HepG2 (cell line): ENCODE data around the gene ZNF770. TPM values are rescaled to one million over a fixed set of nuclear protein-coding genes. Genes with fewer than 3 reads are reported as not detected.
A peak's percentile ranks its signal among the peaks of the same experiment; 100 is the strongest.

ENCODE experiments used
- FOXA1 ChIP-seq, 2 experiments: fragments of 450-650 bp in 1 of 2; sonication (generic) in 1 of 2; formaldehyde crosslinking in 1 of 2; IDR thresholded peaks; 2 replicates each; pipeline versions ENCODE4 v1.4.0 to v1.6.1; 2016 to 2020; ENCODE audit warnings: missing genetic modification reagents in 1 of 2
- FOXA3 ChIP-seq: IDR thresholded peaks from 2 replicates; pipeline ENCODE4 v1.6.1; 2016; ENCODE audit warnings: missing genetic modification reagents, missing compliant biosample characterization
- GLMP ChIP-seq: sonication (generic); formaldehyde crosslinking; IDR thresholded peaks from 2 replicates; pipeline ENCODE4 v1.9.0; 2021; ENCODE audit warnings: missing genetic modification reagents, mild to moderate bottlenecking, borderline replicate concordance
- HNF4G ChIP-seq, 2 experiments: sonication (generic) in 1 of 2; formaldehyde crosslinking in 1 of 2; IDR thresholded peaks; 2 replicates each; pipeline versions ENCODE4 v1.4.0 to v1.6.1; 2011 to 2020; ENCODE audit warnings: borderline replicate concordance in 2 of 2, low read depth in 2 of 2, mild to moderate bottlenecking in 2 of 2, low read length in 1 of 2, missing genetic modification reagents in 1 of 2, moderate library complexity in 1 of 2
- HOXD1 ChIP-seq: sonication (generic); formaldehyde crosslinking; IDR thresholded peaks from 2 replicates; pipeline ENCODE4 v1.5.0; 2020; ENCODE audit warnings: missing genetic modification reagents
- KAT2B ChIP-seq: fragments of 150-350 bp; IDR thresholded peaks from 2 replicates; pipeline ENCODE4 v1.6.1; 2014; ENCODE audit warnings: low read depth, low read length, borderline replicate concordance
- MEIS1 ChIP-seq: sonication (generic); formaldehyde crosslinking; IDR thresholded peaks from 2 replicates; pipeline ENCODE4 v1.9.0; 2021; ENCODE audit warnings: mild to moderate bottlenecking, missing genetic modification reagents, moderate library complexity, borderline replicate concordance
- MZF1 ChIP-seq: sonication (generic); formaldehyde crosslinking; IDR thresholded peaks from 2 replicates; pipeline ENCODE4 v1.8.1; 2023; ENCODE audit warnings: mild to moderate bottlenecking, missing genetic modification reagents, borderline replicate concordance
- SKIL ChIP-seq: sonication (generic); formaldehyde crosslinking; IDR thresholded peaks from 2 replicates; pipeline ENCODE4 v1.8.0; 2022; ENCODE audit warnings: missing genetic modification reagents, mild to moderate bottlenecking, moderate library complexity, borderline replicate concordance
- ZFYVE20 ChIP-seq: sonication (generic); formaldehyde crosslinking; IDR thresholded peaks from 2 replicates; pipeline ENCODE4 v1.8.0; 2023; ENCODE audit warnings: low read depth, mild to moderate bottlenecking, moderate library complexity, missing genetic modification reagents, borderline replicate concordance
- ZMAT3 ChIP-seq: sonication (generic); formaldehyde crosslinking; conservative IDR thresholded peaks from 2 replicates; pipeline ENCODE4 v1.7.0; 2021; ENCODE audit warnings: missing genetic modification reagents
- ZNF18 ChIP-seq: sonication (generic); formaldehyde crosslinking; IDR thresholded peaks from 2 replicates; pipeline ENCODE4 v1.8.0; 2022; ENCODE audit warnings: mild to moderate bottlenecking, missing genetic modification reagents; ENCODE audit not compliant: insufficient replicate concordance
- ZNF264 ChIP-seq: sonication (generic); formaldehyde crosslinking; IDR thresholded peaks from 2 replicates; pipeline ENCODE4 v1.4.0; 2020; ENCODE audit warnings: missing genetic modification reagents
- ZNF441 ChIP-seq: sonication (generic); formaldehyde crosslinking; IDR thresholded peaks from 2 replicates; pipeline ENCODE4 v1.7.0; 2021; ENCODE audit warnings: missing genetic modification reagents, borderline replicate concordance
- ZNF446 ChIP-seq: sonication (generic); formaldehyde crosslinking; IDR thresholded peaks from 2 replicates; pipeline ENCODE4 v1.5.0; 2020; ENCODE audit warnings: mild to moderate bottlenecking, missing genetic modification reagents
- ZNF615 ChIP-seq: sonication (generic); formaldehyde crosslinking; IDR thresholded peaks from 2 replicates; pipeline ENCODE4 v1.5.0; 2020; ENCODE audit warnings: mild to moderate bottlenecking, missing genetic modification reagents, borderline replicate concordance
- ZNF704 ChIP-seq: sonication (generic); formaldehyde crosslinking; IDR thresholded peaks from 2 replicates; pipeline ENCODE4 v1.8.1; 2023; ENCODE audit warnings: mild to moderate bottlenecking, inconsistent platforms, moderate library complexity, missing genetic modification reagents, borderline replicate concordance
- ZSCAN5A ChIP-seq: sonication (generic); formaldehyde crosslinking; IDR thresholded peaks from 2 replicates; pipeline ENCODE4 v1.8.0; 2022; ENCODE audit warnings: mild to moderate bottlenecking, missing genetic modification reagents, borderline replicate concordance
- polyA plus RNA-seq, 8 experiments: library from polyadenylated mRNA; depleted of rRNA in 3 of 8; stranded (reverse) in 7 of 8; unstranded in 1 of 8; fragments of >200 nt; fragmentation: Illumina TruSeq in 4 of 8; extraction: Trizol in 4 of 8; gene quantifications; 2 replicates each; pipeline versions ENCODE4 v1.2.1 to v1.2.3, GENCODE V29; 2011 to 2016; ENCODE audit warnings: low read depth in 4 of 8, missing spikeins in 1 of 8, mixed read lengths in 1 of 8; ENCODE audit not compliant: insufficient read depth in 1 of 8
- total RNA-seq, 5 experiments: library from RNA; depleted of rRNA; stranded (reverse); fragments of >200 nt; fragmentation: Illumina TruSeq; extraction: Trizol; gene quantifications; 2 replicates each; pipeline ENCODE4 v1.2.3, GENCODE V29; 2016; ENCODE audit warnings: low read depth in 1 of 5

ZNF770 gene
- total and polyA plus RNA-seq, 2 of the 13 experiments (the other 11 are each of a cell fraction or from before 2014, with no cell fraction given), result 15.5 to 33.1 TPM

GRCh38 chr15:34988027-34988902 lies at the start of gene ZNF770 (continued):
- TF ChIP-seq GLMP (CRISPR knock-in tag), result no peak
- TF ChIP-seq SKIL (CRISPR knock-in tag), result no peak
- peak; percentile 49; the same call in 1 of the 2 replicates for TF ChIP-seq FOXA3
- no peak for TF ChIP-seq KAT2B
- TF ChIP-seq MZF1 (CRISPR knock-in tag), result no peak
- TF ChIP-seq ZNF18, result peak; percentile 48
- TF ChIP-seq ZMAT3 (CRISPR knock-in tag), result peak; percentile 90; the same call in 1 of the 2 replicates
- peak; percentile 84 for TF ChIP-seq ZSCAN5A
- TF ChIP-seq FOXA1 (IDR thresholded peaks at IDR 0.05), result no peak
- TF ChIP-seq FOXA1 (CRISPR knock-in tag; IDR thresholded peaks at IDR 0.05), result no peak
- TF ChIP-seq MEIS1, result peak; percentile 81; the same call in 1 of the 2 replicates
- peak; percentile 91 for TF ChIP-seq HOXD1
- 0 out of 2 replicates have a peak, but pooled peaks have one; percentile 60 for TF ChIP-seq ZNF615 (CRISPR knock-in tag)
- no peak for TF ChIP-seq ZFYVE20 (CRISPR knock-in tag)
- TF ChIP-seq ZNF441 (CRISPR knock-in tag), result 0 out of 2 replicates have a peak, but pooled peaks have one; percentile 18
- peak; percentile 66; the same call in 1 of the 2 replicates for TF ChIP-seq ZNF704 (CRISPR knock-in tag)
- TF ChIP-seq ZNF264 (CRISPR knock-in tag), result 0 out of 2 replicates have a peak, but pooled peaks have one; percentile 48
- TF ChIP-seq ZNF446 (CRISPR knock-in tag), result peak; percentile 81
- peak; percentile 54; the same call in 1 of the 2 replicates for TF ChIP-seq HNF4G (IDR thresholded peaks at IDR 0.05; ENCODE audit: borderline replicate concordance, low read depth, low read length)
- TF ChIP-seq HNF4G (CRISPR knock-in tag; IDR thresholded peaks at IDR 0.05; ENCODE audit: borderline replicate concordance, low read depth), result peak; percentile 58; the same call in 1 of the 2 replicates
